HG03460 (cell line): ENCODE measurements around the gene IRF2BP2.
"Not testable (repeated sequence)": the region's sequence is repeated elsewhere in the genome, so short reads cannot be mapped to it uniquely, and the experiment has no call there.

Source experiments
- ATAC-seq: cut with Tn5 transposase; IDR thresholded peaks from one replicate; pipeline ENCODE4 v1.9.1; 2021; ENCODE audit not compliant: unreplicated experiment

IRF2BP2 gene

GRCh38 chr1:234602334-234603220 lies 7.4 kb downstream of the IRF2BP2 start:
- no peak for ATAC-seq

- no peak for ATAC-seq
These were observed 8.5 kb downstream of the IRF2BP2 start for GRCh38 chr1:234601301-234602017.

- peak; percentile 9 for ATAC-seq
These were observed 9.3 kb downstream of the IRF2BP2 start for GRCh38 chr1:234600418-234601281.

- ATAC-seq = peak; percentile 65
These were observed 10.2 kb downstream of the IRF2BP2 start for GRCh38 chr1:234599617-234600417.

GRCh38 chr1:234598974-234599616 lies 10.9 kb downstream of the IRF2BP2 start:
- ATAC-seq = no peak

- no peak for ATAC-seq
These were observed 12.1 kb downstream of the IRF2BP2 start for GRCh38 chr1:234597894-234598293.

GRCh38 chr1:234595899-234596298 lies 14.1 kb downstream of the IRF2BP2 start:
- ATAC-seq = no peak

GRCh38 chr1:234594575-234594974 lies 15.4 kb downstream of the IRF2BP2 start:
- ATAC-seq = not testable (repeated sequence)

- no peak for ATAC-seq
These were observed 16.0 kb downstream of the IRF2BP2 start for GRCh38 chr1:234593771-234594504.

- ATAC-seq = no peak
These were observed 16.9 kb downstream of the IRF2BP2 start for GRCh38 chr1:234593109-234593508.

GRCh38 chr1:234592240-234592639 lies 17.7 kb downstream of the IRF2BP2 start:
- ATAC-seq = no peak

GRCh38 chr1:234591131-234591530 lies 18.8 kb downstream of the IRF2BP2 start:
- ATAC-seq = no peak

- ATAC-seq = no peak
These were observed 19.9 kb downstream of the IRF2BP2 start for GRCh38 chr1:234589854-234590620.

GRCh38 chr1:234589064-234589800 lies 20.7 kb downstream of the IRF2BP2 start:
- ATAC-seq = no peak

GRCh38 chr1:234588386-234588785 lies 21.6 kb downstream of the IRF2BP2 start:
- ATAC-seq = no peak

GRCh38 chr1:234586892-234587485 lies 23.0 kb downstream of the IRF2BP2 start:
- no peak for ATAC-seq

- no peak for ATAC-seq
These were observed 23.7 kb downstream of the IRF2BP2 start for GRCh38 chr1:234586304-234586703.
